Adipose tissue (tissue), 3 donors: ENCODE measurements around the gene RUSF1. TPM values are rescaled to one million over a fixed set of nuclear protein-coding genes. Genes with fewer than 3 reads are reported as not detected.

Experiments
- polyA plus RNA-seq, 3 donors: library from polyadenylated mRNA; stranded (reverse); fragments of 200-250 nt; gene quantifications; one replicate each; pipeline ENCODE4 v1.2.3, GENCODE V29; 2013
- donor health status: healthy with polysubstance abuse.
- donor health status: Bipolar disorder and iron deficiency.
- donor health status: healthy.

RUSF1 gene
- polyA plus RNA-seq, 3 donors: 34.0 to 65.8 (median 45.4) TPM

Other genes starting within 250 kb of the RUSF1 start
- 10 to 100 TPM in 1 of 3 donors, 1 to 10 TPM in 2; 1.4 to 15.6 (median 7.8) TPM for gene ITGAM, start 248.4 kb downstream of the RUSF1 start, polyA plus RNA-seq
- gene ITGAX, start 153.2 kb downstream of the RUSF1 start, polyA plus RNA-seq: 10 to 100 TPM in 1 of 3 donors, 1 to 10 TPM in 1, under 1 TPM in 1; 0.91 to 22.4 (median 4.5) TPM
- gene ITGAD, start 115.1 kb downstream of the RUSF1 start, polyA plus RNA-seq: under 1 TPM in 2 of 3 donors, not detected in 1; 0.03 to 0.09 TPM
- gene COX6A2, start 80.0 kb downstream of the RUSF1 start, polyA plus RNA-seq: 10 to 100 TPM in 1 of 3 donors, 1 to 10 TPM in 1, under 1 TPM in 1; 0.31 to 13.3 (median 3.1) TPM
- 1 to 10 TPM in 1 of 3 donors, under 1 TPM in 2; 0.54 to 1.1 (median 0.79) TPM for gene ZNF843, start 65.6 kb downstream of the RUSF1 start, polyA plus RNA-seq
- 10 to 100 TPM in 2 of 3 donors, 1 to 10 TPM in 1; 5.9 to 12.3 (median 10.3) TPM for gene ARMC5, start 48.9 kb downstream of the RUSF1 start, polyA plus RNA-seq
- gene TGFB1I1, start 36.2 kb downstream of the RUSF1 start, polyA plus RNA-seq: 10 to 100 TPM in 2 of 3 donors, 1 to 10 TPM in 1; 5.0 to 59.9 (median 32.0) TPM
- 1 to 10 TPM in 2 of 3 donors, under 1 TPM in 1; 0.90 to 4.4 (median 3.4) TPM for gene SLC5A2, start 25.3 kb downstream of the RUSF1 start, polyA plus RNA-seq
- gene AHSP, start 19.5 kb upstream of the RUSF1 start, polyA plus RNA-seq: under 1 TPM in 1 of 3 donors, not detected in 2; 0.28 TPM